HEK293 (cell line): ENCODE data around the gene HS3ST6.

Source experiments
- GFI1B ChIP-seq: fragments of 450-650 bp; formaldehyde crosslinking; IDR thresholded peaks from 2 replicates; pipeline ENCODE4 v1.5.1; 2016; ENCODE audit warnings: missing biosample characterization, missing genetic modification characterization
- GLI4 ChIP-seq: fragments of 450-650 bp; formaldehyde crosslinking; IDR thresholded peaks from 2 replicates; pipeline ENCODE4 v1.5.1; 2016; ENCODE audit warnings: missing biosample characterization, missing genetic modification characterization
- KLF10 ChIP-seq: fragments of 450-650 bp; IDR thresholded peaks from 2 replicates; pipeline ENCODE4 v1.5.1; 2018; ENCODE audit warnings: missing biosample characterization, mild to moderate bottlenecking, missing genetic modification characterization
- KLF8 ChIP-seq: fragments of 450-650 bp; formaldehyde crosslinking; IDR thresholded peaks from 2 replicates; pipeline ENCODE4 v1.5.1; 2016; ENCODE audit warnings: missing biosample characterization, missing genetic modification characterization
- MZF1 ChIP-seq: fragments of 450-650 bp; formaldehyde crosslinking; IDR thresholded peaks from 2 replicates; pipeline ENCODE4 v1.5.1; 2017; ENCODE audit warnings: missing biosample characterization, missing genetic modification characterization, borderline replicate concordance
- REPIN1 ChIP-seq: fragments of 450-650 bp; formaldehyde crosslinking; IDR thresholded peaks from 2 replicates; pipeline ENCODE4 v1.5.1; 2017; ENCODE audit warnings: missing biosample characterization, missing genetic modification characterization, low read depth
- TRIM28 ChIP-seq: IDR thresholded peaks from 2 replicates; pipeline ENCODE4 v1.6.1; 2011; ENCODE audit warnings: low read length, control low read depth, borderline replicate concordance
- ZBTB11 ChIP-seq: fragments of 450-650 bp; formaldehyde crosslinking; conservative IDR thresholded peaks from 2 replicates; pipeline ENCODE4 v1.5.1; 2016; ENCODE audit warnings: low read depth, missing biosample characterization, missing genetic modification characterization
- ZFP3 ChIP-seq: fragments of 450-650 bp; formaldehyde crosslinking; IDR thresholded peaks from 2 replicates; pipeline ENCODE4 v1.5.1; 2016; ENCODE audit warnings: low read depth, missing biosample characterization, missing genetic modification characterization
- ZNF10 ChIP-seq: fragments of 450-650 bp; formaldehyde crosslinking; IDR thresholded peaks from 2 replicates; pipeline ENCODE4 v1.5.1; 2017; ENCODE audit warnings: missing biosample characterization, missing genetic modification characterization
- ZNF2 ChIP-seq: fragments of 450-650 bp; formaldehyde crosslinking; IDR thresholded peaks from 2 replicates; pipeline ENCODE4 v1.5.1; 2016; ENCODE audit warnings: missing biosample characterization, missing genetic modification characterization
- ZNF211 ChIP-seq: fragments of 450-650 bp; formaldehyde crosslinking; IDR thresholded peaks from 2 replicates; pipeline ENCODE4 v1.5.1; 2016; ENCODE audit warnings: low read depth, missing biosample characterization, missing genetic modification characterization
- ZNF23 ChIP-seq: fragments of 450-650 bp; formaldehyde crosslinking; IDR thresholded peaks from 2 replicates; pipeline ENCODE4 v1.5.1; 2016; ENCODE audit warnings: missing biosample characterization, missing genetic modification characterization, borderline replicate concordance
- ZNF24 ChIP-seq: fragments of 450-650 bp; formaldehyde crosslinking; IDR thresholded peaks from 2 replicates; pipeline ENCODE4 v1.5.1; 2016; ENCODE audit warnings: missing biosample characterization, missing genetic modification characterization
- ZNF341 ChIP-seq: fragments of 450-650 bp; formaldehyde crosslinking; IDR thresholded peaks from 2 replicates; pipeline ENCODE4; 2016; ENCODE audit warnings: low read depth, missing biosample characterization, missing genetic modification characterization
- ZNF366 ChIP-seq: fragments of 450-650 bp; formaldehyde crosslinking; conservative IDR thresholded peaks from 2 replicates; pipeline ENCODE4 v1.5.1; 2016; ENCODE audit warnings: missing biosample characterization, missing genetic modification characterization
- ZNF37A ChIP-seq: fragments of 450-650 bp; IDR thresholded peaks from 2 replicates; pipeline ENCODE4 v1.5.1; 2018; ENCODE audit warnings: missing biosample characterization, missing genetic modification characterization
- ZNF501 ChIP-seq: fragments of 450-650 bp; formaldehyde crosslinking; IDR thresholded peaks from 2 replicates; pipeline ENCODE4 v1.5.1; 2016; ENCODE audit warnings: missing biosample characterization, missing genetic modification characterization
- ZNF596 ChIP-seq: fragments of 450-650 bp; IDR thresholded peaks from 2 replicates; pipeline ENCODE4 v1.5.0; 2018; ENCODE audit warnings: missing biosample characterization, mild to moderate bottlenecking, missing genetic modification characterization, moderate library complexity
- ZNF600 ChIP-seq: fragments of 450-650 bp; formaldehyde crosslinking; IDR thresholded peaks from 2 replicates; pipeline ENCODE4 v1.5.1; 2016; ENCODE audit warnings: missing biosample characterization, missing genetic modification characterization
- ZNF629 ChIP-seq: fragments of 450-650 bp; formaldehyde crosslinking; IDR thresholded peaks from 2 replicates; pipeline ENCODE4 v1.5.1; 2017; ENCODE audit warnings: missing biosample characterization, missing genetic modification characterization
- ZNF660 ChIP-seq: fragments of 450-650 bp; IDR thresholded peaks from 2 replicates; pipeline ENCODE4 v1.5.1; 2018; ENCODE audit warnings: missing biosample characterization, mild to moderate bottlenecking, missing genetic modification characterization
- ZNF664 ChIP-seq: fragments of 450-650 bp; formaldehyde crosslinking; IDR thresholded peaks from 2 replicates; pipeline ENCODE4 v1.5.1; 2016; ENCODE audit warnings: missing biosample characterization, missing genetic modification characterization
- ZNF768 ChIP-seq: fragments of 450-650 bp; formaldehyde crosslinking; IDR thresholded peaks from 2 replicates; pipeline ENCODE4 v1.5.1; 2018; ENCODE audit warnings: missing biosample characterization, mild to moderate bottlenecking, missing genetic modification characterization
- ZNF785 ChIP-seq: fragments of 450-650 bp; formaldehyde crosslinking; IDR thresholded peaks from 2 replicates; pipeline ENCODE4 v1.5.1; 2016; ENCODE audit warnings: missing biosample characterization, missing genetic modification characterization
- ZSCAN23 ChIP-seq: fragments of 450-650 bp; formaldehyde crosslinking; IDR thresholded peaks from 2 replicates; pipeline ENCODE4 v1.5.1; 2016; ENCODE audit warnings: missing biosample characterization, missing genetic modification characterization
- ZSCAN30 ChIP-seq: fragments of 450-650 bp; IDR thresholded peaks from 2 replicates; pipeline ENCODE4 v1.5.1; 2018; ENCODE audit warnings: missing biosample characterization, mild to moderate bottlenecking, missing genetic modification characterization, moderate library complexity
- TF ChIP-seq, protein P1 (sequence below): sonication (generic); formaldehyde crosslinking; IDR thresholded peaks from 2 replicates; pipeline ENCODE4 v1.8.1; 2022; ENCODE audit warnings: mild to moderate bottlenecking, moderate library complexity, missing genetic modification reagents
- TF ChIP-seq, protein P2 (sequence below): fragments of 450-650 bp; formaldehyde crosslinking; IDR thresholded peaks from 2 replicates; pipeline ENCODE4 v1.5.1; 2016; ENCODE audit warnings: missing biosample characterization, missing genetic modification characterization, low read depth
- TF ChIP-seq, protein P3 (sequence below): fragments of 450-650 bp; IDR thresholded peaks from 2 replicates; pipeline ENCODE4 v1.5.1; 2018; ENCODE audit warnings: missing biosample characterization, mild to moderate bottlenecking, missing genetic modification characterization
- TF ChIP-seq, protein P4 (sequence below): fragments of 450-650 bp; formaldehyde crosslinking; IDR thresholded peaks from 2 replicates; pipeline ENCODE4 v1.5.1; 2016; ENCODE audit warnings: missing biosample characterization, missing genetic modification characterization

The HS3ST6 gene

GRCh38 chr16:1960665-1961630 lies 42.7 kb upstream of the HS3ST6 start (continued):
- TF ChIP-seq KLF8 (tag by site-specific recombination) (peak; percentile 20; the same call in 1 of the 2 replicates), ZNF341 (peak; percentile 99), ZSCAN23 (tag by site-specific recombination) (no peak), ZNF768 (0 out of 2 replicates have a peak, but pooled peaks have one; percentile 19), TRIM28 (peak; percentile 67; the same call in 1 of the 2 replicates), ZNF596 (peak; percentile 57), ZNF660 (tag by site-specific recombination) (0 out of 2 replicates have a peak, but pooled peaks have one; percentile 61), ZNF2 (tag by site-specific recombination) (peak; percentile 92), REPIN1 (tag by site-specific recombination) (0 out of 2 replicates have a peak, but pooled peaks have one; percentile 46), GFI1B (tag by site-specific recombination) (0 out of 2 replicates have a peak, but pooled peaks have one; percentile 5), ZNF664 (no peak), ZFP3 (tag by site-specific recombination) (no peak), ZNF785 (tag by site-specific recombination) (no peak), MZF1 (tag by site-specific recombination) (peak; percentile 64; the same call in 1 of the 2 replicates), ZBTB11 (peak; percentile 25; the same call in 1 of the 2 replicates), ZNF23 (no peak), ZNF600 (tag by site-specific recombination) (peak; percentile 82), ZNF37A (no peak), ZNF366 (tag by site-specific recombination) (peak; percentile 62), ZSCAN30 (tag by site-specific recombination) (peak; percentile 63), ZNF10 (tag by site-specific recombination) (0 out of 2 replicates have a peak, but pooled peaks have one; percentile 15), GLI4 (tag by site-specific recombination) (no peak), ZNF629 (tag by site-specific recombination) (peak; percentile 79), ZNF24 (0 out of 2 replicates have a peak, but pooled peaks have one; percentile 51), ZNF501 (tag by site-specific recombination) (peak; percentile 56; the same call in 1 of the 2 replicates), KLF10 (tag by site-specific recombination) (peak; percentile 41), ZNF211 (tag by site-specific recombination) (no peak)
- TF ChIP-seq, protein P1, sequence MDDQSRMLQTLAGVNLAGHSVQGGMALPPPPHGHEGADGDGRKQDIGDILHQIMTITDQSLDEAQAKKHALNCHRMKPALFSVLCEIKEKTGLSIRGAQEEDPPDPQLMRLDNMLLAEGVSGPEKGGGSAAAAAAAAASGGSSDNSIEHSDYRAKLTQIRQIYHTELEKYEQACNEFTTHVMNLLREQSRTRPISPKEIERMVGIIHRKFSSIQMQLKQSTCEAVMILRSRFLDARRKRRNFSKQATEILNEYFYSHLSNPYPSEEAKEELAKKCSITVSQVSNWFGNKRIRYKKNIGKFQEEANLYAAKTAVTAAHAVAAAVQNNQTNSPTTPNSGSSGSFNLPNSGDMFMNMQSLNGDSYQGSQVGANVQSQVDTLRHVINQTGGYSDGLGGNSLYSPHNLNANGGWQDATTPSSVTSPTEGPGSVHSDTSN: no peak
- TF ChIP-seq, protein P2, sequence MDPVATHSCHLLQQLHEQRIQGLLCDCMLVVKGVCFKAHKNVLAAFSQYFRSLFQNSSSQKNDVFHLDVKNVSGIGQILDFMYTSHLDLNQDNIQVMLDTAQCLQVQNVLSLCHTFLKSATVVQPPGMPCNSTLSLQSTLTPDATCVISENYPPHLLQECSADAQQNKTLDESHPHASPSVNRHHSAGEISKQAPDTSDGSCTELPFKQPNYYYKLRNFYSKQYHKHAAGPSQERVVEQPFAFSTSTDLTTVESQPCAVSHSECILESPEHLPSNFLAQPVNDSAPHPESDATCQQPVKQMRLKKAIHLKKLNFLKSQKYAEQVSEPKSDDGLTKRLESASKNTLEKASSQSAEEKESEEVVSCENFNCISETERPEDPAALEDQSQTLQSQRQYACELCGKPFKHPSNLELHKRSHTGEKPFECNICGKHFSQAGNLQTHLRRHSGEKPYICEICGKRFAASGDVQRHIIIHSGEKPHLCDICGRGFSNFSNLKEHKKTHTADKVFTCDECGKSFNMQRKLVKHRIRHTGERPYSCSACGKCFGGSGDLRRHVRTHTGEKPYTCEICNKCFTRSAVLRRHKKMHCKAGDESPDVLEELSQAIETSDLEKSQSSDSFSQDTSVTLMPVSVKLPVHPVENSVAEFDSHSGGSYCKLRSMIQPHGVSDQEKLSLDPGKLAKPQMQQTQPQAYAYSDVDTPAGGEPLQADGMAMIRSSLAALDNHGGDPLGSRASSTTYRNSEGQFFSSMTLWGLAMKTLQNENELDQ (tag by site-specific recombination): no peak
- TF ChIP-seq, protein P3, sequence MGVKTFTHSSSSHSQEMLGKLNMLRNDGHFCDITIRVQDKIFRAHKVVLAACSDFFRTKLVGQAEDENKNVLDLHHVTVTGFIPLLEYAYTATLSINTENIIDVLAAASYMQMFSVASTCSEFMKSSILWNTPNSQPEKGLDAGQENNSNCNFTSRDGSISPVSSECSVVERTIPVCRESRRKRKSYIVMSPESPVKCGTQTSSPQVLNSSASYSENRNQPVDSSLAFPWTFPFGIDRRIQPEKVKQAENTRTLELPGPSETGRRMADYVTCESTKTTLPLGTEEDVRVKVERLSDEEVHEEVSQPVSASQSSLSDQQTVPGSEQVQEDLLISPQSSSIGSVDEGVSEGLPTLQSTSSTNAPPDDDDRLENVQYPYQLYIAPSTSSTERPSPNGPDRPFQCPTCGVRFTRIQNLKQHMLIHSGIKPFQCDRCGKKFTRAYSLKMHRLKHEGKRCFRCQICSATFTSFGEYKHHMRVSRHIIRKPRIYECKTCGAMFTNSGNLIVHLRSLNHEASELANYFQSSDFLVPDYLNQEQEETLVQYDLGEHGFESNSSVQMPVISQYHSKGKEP: peak; percentile 94
- TF ChIP-seq, protein P4, sequence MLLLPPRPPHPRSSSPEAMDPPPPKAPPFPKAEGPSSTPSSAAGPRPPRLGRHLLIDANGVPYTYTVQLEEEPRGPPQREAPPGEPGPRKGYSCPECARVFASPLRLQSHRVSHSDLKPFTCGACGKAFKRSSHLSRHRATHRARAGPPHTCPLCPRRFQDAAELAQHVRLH: peak; percentile 39; the same call in 1 of the 2 replicates
